Measurements from ENCODE around the gene KY.

DNA sequence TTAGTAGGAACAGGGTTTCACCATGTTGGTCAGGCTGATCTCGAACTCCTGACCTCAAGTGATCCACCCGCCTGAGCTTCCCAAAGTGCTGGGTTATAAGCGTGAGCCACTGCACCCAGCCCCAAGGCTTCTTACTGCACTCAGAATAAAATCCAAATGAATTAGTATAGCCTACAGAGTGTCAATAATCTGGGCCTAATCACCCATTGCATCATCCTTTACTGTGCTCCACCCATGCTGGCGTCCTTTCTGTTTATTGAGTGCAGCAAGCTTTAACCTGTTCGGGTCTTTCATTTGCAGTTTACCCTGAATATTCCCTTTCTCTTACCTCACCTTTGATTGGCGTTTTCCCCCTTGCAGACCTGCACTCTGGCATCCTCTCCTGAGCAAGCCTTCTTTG lies 87.2 kb downstream of the KY start:
- TF ChIP-seq, protein P1, sequence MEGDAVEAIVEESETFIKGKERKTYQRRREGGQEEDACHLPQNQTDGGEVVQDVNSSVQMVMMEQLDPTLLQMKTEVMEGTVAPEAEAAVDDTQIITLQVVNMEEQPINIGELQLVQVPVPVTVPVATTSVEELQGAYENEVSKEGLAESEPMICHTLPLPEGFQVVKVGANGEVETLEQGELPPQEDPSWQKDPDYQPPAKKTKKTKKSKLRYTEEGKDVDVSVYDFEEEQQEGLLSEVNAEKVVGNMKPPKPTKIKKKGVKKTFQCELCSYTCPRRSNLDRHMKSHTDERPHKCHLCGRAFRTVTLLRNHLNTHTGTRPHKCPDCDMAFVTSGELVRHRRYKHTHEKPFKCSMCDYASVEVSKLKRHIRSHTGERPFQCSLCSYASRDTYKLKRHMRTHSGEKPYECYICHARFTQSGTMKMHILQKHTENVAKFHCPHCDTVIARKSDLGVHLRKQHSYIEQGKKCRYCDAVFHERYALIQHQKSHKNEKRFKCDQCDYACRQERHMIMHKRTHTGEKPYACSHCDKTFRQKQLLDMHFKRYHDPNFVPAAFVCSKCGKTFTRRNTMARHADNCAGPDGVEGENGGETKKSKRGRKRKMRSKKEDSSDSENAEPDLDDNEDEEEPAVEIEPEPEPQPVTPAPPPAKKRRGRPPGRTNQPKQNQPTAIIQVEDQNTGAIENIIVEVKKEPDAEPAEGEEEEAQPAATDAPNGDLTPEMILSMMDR (IDR thresholded peaks at IDR 0.05) = no peak
- TF ChIP-seq POLR2AphosphoS5 (IDR thresholded peaks at IDR 0.05; ENCODE audit: low read depth, low read length) = no peak

All from Panc1 (cell line).